Frontal cortex (tissue), 4 donors: Measurements from ENCODE around the gene CTSE. TPM values are rescaled to one million over a fixed set of nuclear protein-coding genes. Genes with fewer than 3 reads are reported as not detected.

Experiments used
- DNase-seq, 2 donors: peaks; one replicate each; pipeline ENCODE4 v3.0.0; 2012; ENCODE audit warnings: low spot score in 2 of 2
- FAIRE-seq: peaks from 2 replicates; lab custom pipeline; 2012; peaks lifted over from hg19 to GRCh38; lab: Jason Lieb, UNC
- total RNA-seq: library from RNA; depleted of rRNA; stranded (reverse); fragments of >200 nt; gene quantifications from one replicate; pipeline ENCODE4 v1.2.3, GENCODE V29; 2014
- donor health status: control.
- donor health status: control.
- donor health status: control.

CTSE gene
- total RNA-seq, 1 donor from 2014 or later = not detected

DNA sequence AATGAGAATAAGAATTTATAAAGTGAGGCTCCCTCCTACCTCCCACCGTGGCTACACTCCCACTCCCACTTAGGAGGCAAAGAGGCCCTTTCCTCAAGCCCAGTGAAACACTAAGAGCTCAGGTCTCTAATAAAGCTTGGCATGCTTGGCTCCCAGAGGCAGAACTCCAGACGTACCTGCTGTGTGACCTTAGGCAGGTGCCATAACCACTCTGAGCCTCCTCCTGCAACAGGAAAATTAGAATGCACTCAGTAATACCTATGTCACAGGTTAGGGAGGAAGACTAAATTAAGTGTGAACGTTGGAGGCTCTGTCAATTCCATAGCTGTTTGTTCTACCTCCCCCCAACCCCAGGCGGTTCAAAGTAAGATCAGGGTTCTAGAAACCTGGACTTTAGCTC is 63.9 kb downstream of the CTSE start:
- FAIRE-seq (no peak), DNase-seq (no peak)

Other genes with a start within 250 kb of the CTSE start
- gene RAB29, start 248.4 kb downstream of the CTSE start, total RNA-seq = 6.5 TPM
- gene SLC41A1, start 210.7 kb downstream of the CTSE start, total RNA-seq = 5.3 TPM
- under 0.01 TPM for gene PM20D1, start 173.8 kb downstream of the CTSE start, total RNA-seq
- not detected for gene SLC26A9, start 80.4 kb downstream of the CTSE start, total RNA-seq
- under 0.01 TPM for gene RAB7B, start 20.5 kb downstream of the CTSE start, total RNA-seq
- gene RHEX, start 29.3 kb upstream of the CTSE start, total RNA-seq = 0.41 TPM
- gene AVPR1B, start 93.5 kb upstream of the CTSE start, total RNA-seq = not detected
- gene FAM72A, start 178.9 kb upstream of the CTSE start, total RNA-seq = 2.4 TPM
- 78.3 TPM for gene SRGAP2, start 179.6 kb upstream of the CTSE start, total RNA-seq